GM19452 (cell line): ENCODE measurements around the gene TPD52L2.
"Not testable (repeated sequence)": the region's sequence is repeated elsewhere in the genome, so short reads cannot be mapped to it uniquely, and the experiment has no call there.

Experiments used
- ATAC-seq: cut with Tn5 transposase; IDR thresholded peaks from one replicate; pipeline ENCODE4 v1.9.1; 2021; ENCODE audit not compliant: unreplicated experiment

TPD52L2 gene

GRCh38 chr20:63895202-63895951 is 30.3 kb downstream of the TPD52L2 start:
- peak; percentile 10 for ATAC-seq

- ATAC-seq: no peak
Measured at GRCh38 chr20:63895952-63896263, 30.8 kb downstream of the TPD52L2 start.

DNA sequence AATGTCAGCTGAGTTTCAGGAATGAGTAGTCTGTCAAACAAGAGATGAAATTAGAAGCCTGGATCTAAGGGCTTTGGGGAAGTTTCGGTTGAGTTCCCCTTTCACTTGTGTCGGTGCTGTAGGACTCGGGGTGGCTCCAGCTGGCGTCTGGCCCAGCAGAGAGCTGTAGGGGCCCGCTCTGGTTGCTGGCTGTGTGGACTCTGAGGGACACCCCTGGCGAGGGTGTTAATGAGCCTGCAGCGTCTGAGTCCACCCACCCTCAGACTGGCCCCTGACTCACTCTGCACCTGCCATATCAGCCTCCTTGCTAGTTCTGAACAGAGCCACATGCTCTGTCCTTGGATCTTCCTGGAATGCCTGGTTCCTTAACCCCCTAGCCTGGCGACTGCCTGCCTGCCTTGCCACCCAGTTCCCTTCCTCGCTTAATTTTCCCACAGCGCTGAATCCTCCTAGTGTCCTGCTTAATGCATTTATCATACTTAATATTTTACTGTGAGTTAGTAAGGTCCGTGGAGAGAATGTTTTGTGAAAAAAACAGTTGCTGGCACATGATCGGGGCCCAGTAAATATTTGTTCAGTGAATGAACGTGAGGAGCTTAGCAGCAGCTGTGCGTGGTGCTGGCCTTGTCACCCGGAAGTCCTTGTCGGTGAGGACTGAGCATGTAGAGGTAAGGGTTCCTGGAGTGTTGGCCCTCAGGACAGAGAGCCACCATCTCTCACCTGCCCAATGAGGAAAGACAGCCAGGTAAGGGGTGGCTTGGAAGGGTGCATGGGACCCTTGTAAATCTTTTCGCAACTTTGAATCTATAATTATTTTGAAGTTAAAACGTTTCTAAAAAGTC is 31.4 kb downstream of the TPD52L2 start:
- no peak for ATAC-seq

GRCh38 chr20:63897978-63898561 is 33.0 kb downstream of the TPD52L2 start:
- ATAC-seq: no peak

DNA sequence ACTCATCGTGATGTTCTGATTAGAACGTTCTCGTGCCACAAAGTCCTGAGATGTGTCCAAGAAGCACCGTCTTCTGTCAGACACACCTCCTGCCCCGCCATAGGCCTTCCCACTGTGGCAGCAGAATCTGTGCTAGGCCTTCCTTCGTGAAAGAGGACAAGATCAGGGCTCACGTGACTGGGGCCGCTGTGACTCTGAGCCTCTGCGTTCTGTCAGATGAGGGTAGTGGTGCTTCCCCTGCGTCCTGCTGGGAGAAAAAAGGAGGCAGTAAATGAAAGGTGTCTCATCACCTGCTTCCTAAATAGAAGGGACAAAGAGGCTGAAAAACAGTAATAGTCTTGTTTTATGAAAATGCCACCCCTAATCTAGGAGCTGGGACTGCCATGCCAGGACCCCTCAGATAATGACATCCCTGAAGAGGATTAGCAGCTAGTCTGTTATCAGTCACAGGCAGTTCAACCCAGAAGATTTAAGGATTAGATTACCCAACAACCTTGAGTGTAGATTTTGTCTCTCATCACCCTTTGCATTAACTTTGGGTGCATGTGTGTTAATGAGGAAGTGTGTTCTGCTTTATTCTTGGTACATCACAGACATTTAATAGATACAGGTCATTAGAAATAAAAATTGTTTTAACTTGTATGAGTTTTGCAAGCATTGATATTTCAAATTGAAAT is 34.0 kb downstream of the TPD52L2 start:
- no peak for ATAC-seq

DNA sequence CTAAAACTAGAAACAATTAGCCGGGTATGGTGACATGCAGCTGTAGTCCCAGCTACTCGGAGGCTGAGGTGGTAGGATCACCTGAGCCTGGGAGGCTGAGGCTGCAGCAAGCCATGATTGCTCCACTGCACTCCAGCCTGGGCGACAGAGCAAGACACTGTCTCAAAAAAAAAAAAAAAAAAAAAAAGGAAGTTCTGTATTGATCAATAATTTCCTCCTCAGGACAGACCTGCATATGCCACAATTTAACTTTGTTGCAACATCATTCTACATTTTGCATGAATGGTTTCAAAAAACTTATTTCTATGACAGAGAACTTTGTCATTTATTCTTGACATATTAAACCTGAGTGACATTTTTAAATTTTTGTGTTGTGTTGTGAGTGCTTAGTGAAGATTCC is 35.3 kb downstream of the TPD52L2 start:
- ATAC-seq: no peak

- no peak for ATAC-seq
Measured at GRCh38 chr20:63903796-63904561, 38.9 kb downstream of the TPD52L2 start.

DNA sequence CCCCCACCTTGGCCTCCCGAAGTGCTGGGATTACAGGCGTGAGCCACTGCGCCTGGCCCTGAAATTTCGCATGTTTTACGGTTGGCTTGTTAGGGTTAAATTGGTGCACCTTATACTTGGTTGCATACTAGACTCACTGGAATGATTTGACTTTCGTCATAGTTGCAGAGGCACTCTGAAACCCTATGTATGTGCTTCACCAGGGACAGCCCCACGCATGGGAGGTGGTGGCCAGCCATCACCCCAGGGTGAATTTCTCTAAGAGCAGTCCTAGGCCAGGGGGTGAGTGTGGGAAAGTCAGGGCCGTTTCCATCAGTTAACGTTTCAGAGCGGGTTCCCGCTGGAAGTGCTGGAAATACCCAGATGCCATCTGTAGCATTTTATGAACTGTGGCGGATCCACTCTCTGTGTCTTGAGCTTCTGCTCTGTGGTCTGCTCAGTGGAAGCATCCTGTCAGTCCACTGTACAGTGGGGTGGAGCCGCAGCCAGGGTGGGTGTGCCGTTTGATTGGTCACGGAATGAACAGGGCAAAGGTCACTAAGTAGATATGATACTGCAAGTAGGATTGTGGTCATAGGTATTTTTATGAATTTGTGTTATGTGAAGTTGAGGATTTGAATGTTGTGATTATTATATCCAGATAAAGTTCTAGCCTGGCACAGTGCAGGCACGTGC is 43.1 kb downstream of the TPD52L2 start:
- ATAC-seq: no peak

DNA sequence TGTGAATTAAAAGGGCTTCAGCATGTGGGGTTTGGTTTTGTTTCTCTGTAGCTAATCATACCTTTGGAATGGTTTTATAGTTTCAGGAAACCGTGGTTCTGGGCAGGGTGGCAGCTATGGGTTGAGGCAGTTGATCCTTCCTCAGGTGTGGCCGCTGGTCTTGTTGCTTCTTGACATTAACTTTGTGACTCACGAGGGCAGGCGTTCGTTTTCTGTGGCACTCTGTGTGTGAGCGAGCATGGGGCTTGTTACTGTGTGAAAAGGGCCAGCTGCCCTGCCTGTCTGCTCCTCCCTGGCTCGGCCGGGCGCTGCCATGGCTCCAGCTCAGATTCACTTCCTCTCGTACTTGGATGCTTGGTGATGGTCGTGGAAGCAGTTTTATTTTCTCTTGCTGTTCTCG is 46.1 kb downstream of the TPD52L2 start:
- ATAC-seq: no peak

DNA sequence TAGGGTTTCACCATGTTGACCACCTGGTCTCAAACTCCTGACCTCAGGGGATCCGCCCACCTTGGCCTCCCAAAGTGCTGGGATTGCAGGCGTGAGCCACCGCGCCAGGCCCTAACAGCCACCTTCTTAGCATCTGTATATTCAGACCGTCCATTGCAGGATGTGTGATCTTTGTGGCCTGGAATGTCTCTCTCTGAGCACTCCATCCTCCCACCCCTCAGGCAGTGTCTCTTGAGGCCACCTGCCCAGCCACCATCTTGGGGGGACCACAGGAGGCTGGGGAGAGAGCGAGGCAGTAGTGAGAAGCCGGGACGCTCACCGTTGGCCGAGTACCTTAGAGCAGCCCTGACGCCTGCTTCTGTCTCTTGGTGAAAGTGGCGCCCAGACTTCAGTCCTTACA is 48.7 kb downstream of the TPD52L2 start:
- ATAC-seq: no peak

DNA sequence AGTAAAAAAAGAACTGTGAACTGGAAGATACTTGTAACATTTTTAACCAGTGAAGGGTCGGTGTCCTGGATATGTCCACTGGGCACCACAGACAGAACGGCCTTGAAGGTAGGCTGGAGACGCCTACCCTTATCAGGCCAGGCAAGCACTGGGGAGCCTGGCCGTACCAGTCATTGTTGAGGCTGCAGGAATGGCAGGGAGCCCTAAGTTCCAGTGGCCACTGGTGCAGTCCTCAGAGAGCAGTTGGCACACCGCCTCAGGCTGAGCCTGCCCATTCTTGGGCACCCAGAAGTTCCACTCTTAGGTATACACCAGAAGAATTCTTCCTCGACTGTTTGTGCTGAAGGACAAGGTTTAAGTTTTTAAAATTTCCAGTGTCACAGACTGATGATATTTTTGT is 50.4 kb downstream of the TPD52L2 start:
- no peak for ATAC-seq

DNA sequence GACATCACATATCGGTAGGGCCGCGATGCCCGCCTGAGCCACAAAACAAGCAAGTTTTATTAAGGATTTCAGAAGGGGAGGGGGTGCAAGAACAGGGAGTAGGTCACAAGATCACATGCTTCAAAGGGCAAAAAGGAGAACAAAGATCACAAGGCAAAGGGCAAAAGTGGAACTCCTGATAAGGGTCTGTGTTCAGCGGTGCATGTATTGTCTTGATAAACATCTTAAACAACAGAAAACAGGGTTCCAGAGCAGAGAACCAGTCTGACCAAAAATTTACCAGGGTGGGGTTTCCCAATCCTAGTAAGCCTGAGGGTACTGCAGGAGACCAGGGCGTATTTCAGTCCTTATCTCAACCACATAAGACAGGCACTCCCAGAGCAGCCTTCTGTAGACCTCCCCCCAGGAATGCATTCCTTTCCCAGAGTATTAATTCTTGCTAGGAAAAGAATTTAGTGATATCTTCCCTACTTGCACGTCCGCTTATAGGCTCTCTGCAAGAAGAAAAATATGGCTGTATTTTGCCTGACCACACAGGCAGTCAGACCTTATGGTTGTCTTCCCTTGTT is 51.4 kb downstream of the TPD52L2 start:
- ATAC-seq: not testable (repeated sequence)

- ATAC-seq: no peak
Measured at GRCh38 chr20:63917811-63918210, 52.7 kb downstream of the TPD52L2 start.

DNA sequence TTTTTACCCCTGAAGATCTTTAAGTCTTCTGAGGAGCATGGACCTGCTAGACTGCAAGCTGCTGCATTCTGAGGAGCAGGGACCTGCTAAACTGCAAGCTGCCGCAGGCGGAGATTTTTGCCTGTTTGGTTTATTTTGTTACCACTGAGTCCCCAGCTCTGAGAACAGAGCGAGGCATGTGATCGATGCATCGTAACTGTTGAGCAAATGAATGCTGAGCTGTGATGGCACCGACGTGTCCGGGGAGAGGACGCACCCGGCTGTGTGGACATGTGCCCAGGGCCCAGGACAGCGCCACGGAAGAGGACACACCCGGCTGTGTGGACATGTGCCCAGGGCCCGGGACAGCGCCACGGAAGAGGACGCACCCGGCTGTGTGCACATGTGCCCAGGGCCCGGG is 54.1 kb downstream of the TPD52L2 start:
- ATAC-seq: no peak

DNA sequence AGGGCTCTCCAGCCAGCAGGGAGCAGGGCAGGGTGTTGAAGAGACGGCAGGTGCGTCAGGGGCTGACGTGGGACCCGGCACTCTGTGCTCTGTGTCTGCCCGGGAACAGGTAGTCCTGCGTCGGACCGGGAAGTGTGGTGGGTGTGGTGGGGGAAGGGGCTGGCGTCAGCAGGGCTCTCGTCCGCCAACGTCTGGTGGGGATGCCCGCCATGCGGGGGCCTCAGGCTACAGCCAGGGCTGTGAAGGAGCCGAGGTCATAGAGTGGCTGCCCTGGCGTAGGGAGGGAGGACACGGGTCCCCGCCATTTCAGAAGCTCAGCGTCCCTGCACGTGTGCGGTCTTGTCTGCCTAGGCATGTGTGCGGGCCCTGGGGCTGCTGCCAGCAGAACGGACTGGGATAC is 55.2 kb downstream of the TPD52L2 start:
- no peak for ATAC-seq

DNA sequence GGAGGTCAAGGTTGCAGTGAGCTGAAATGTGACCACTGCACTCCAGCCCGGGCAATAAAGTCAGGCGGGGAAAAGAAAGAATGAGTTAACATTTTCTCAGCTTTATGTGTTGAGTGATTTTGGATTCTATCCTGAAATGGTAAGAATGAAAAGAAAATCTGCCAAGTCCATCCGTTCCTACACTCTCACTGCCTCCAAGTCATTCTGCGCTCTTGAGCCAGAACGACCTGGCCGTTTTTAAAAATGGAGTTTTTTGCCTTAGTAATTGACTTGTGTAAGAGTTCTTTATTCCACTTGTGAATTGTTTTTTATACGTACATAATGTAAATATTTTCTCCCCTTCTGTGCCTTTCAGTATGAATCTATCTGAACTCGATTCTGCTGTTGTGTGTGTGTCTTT is 58.6 kb downstream of the TPD52L2 start:
- ATAC-seq: no peak

GRCh38 chr20:63924241-63924640 is 59.2 kb downstream of the TPD52L2 start:
- no peak for ATAC-seq

DNA sequence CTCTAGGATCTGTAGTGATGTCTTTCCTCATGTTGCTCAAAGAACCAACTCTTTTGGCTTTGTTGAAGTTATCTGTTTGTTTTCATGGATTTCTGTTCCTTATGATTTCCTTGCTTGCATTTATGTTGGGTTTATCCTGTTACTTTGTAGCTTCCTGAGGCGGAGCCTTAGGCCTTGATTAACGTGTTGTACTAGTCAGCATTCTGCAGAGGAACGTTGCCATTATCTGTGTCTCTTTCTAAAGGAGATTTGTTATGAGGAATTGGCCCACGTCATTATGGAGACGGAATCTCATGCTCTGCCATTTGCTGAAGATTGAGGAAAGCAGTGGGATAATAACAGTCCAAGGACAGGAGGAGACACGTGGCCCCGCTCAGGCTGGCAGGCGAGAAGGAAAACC is 61.2 kb downstream of the TPD52L2 start:
- ATAC-seq: no peak

GRCh38 chr20:63929071-63929470 is 64.0 kb downstream of the TPD52L2 start:
- no peak for ATAC-seq

DNA sequence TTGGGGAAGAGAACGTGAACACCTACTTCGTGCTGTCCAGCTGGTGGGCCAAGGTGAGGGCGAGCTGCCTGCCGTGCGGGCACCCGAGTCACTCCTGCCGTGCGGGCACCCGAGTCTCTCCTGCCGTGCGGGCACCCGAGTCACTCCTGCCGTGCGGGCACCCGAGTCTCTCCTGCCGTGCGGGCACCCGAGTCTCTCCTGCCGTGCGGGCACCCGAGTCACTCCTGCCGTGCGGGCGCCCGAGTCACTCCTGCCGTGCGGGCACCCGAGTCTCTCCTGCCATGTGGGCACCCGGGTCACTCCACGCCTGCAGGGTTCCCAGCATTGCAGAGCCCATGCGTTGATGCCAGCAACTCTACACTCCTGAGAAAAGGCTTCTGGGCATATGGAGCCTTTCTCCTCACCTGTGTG is 64.4 kb downstream of the TPD52L2 start:
- not testable (repeated sequence) for ATAC-seq
